ENCODE results near the gene COLEC12.
A peak's percentile ranks its signal among the peaks of the same experiment; 100 is the strongest.

The COLEC12 gene

DNA sequence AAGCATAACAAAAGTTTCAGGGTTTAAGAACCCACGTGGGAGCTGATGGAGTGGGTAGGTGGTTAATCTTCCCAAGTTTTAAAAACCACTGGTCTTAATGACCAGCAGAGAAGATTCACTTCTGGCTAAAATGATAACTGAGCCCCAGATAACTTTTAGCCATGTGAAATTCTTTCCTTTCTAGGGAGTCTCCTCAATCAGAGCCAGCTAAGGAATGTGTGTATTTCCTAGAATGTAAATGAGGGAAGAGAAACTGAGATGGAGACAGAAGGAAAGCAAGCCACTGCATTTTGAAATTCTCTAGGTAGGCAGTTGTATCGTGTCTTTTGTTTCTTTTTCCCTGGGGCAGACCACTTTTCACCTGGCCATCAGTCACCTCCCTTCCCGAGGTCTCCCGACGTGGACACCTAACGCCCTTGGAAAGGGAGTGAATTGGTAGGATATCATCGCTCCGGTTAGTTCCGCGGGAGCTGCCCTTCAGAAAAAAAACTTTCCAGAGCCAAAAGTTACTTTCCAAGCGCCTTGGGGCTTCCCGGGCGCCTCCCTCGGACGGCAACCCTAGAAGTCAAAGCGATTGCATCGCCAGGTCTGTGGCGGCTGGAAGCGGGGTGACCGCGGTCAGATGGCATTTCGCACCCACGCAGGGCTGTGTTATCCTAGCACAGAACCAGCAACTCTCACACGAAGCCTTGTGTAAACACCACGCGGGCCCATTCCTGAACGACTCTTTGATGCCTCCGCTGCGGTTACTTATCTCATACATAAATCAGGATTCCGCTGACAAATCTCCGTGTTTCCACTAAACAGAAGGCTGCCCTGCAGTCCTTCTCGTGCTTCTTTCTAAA lies 1.3 kb downstream of the COLEC12 start:
- DNase-seq (ENCODE audit: low read depth): peak; percentile 80
- no peak for TF ChIP-seq CTCF (conservative IDR thresholded peaks at IDR 0.05; ENCODE audit: control insufficient read depth, insufficient read depth, low read depth, low read length)
- H3K4me3 ChIP-seq (ENCODE audit: control insufficient read depth, low read depth, low read length): peak overlapping the region; percentile 75

GRCh38 chr18:497688-498087 lies 2.8 kb downstream of the COLEC12 start:
- H3K4me3 ChIP-seq (ENCODE audit: control insufficient read depth, low read depth, low read length): no peak overlapping the region
- TF ChIP-seq CTCF (conservative IDR thresholded peaks at IDR 0.05; ENCODE audit: control insufficient read depth, insufficient read depth, low read depth, low read length): no peak
- no peak for DNase-seq (ENCODE audit: low read depth)

DNA sequence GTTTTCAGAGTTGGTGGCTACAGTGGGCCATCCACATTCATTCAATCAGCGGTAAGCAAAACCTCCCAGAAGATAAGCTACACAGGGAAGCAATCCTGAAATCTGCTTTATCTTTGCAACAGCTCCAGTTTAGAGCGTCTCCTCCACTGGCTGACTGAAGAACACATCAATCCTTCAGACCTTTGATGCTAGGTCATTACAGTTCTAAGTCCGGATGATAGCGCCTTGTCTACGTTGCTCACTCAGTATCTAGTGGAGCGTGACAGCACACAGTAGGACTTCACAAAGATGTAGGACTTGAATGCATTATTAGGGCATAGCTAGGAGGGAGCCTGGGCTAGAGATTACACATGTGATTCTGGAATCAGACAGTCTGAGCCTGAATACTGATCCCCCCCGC lies 5.0 kb downstream of the COLEC12 start:
- no peak overlapping the region for H3K4me3 ChIP-seq (ENCODE audit: control insufficient read depth, low read depth, low read length)
- no peak for DNase-seq (ENCODE audit: low read depth)
- no peak for TF ChIP-seq CTCF (conservative IDR thresholded peaks at IDR 0.05; ENCODE audit: control insufficient read depth, insufficient read depth, low read depth, low read length)

DNA sequence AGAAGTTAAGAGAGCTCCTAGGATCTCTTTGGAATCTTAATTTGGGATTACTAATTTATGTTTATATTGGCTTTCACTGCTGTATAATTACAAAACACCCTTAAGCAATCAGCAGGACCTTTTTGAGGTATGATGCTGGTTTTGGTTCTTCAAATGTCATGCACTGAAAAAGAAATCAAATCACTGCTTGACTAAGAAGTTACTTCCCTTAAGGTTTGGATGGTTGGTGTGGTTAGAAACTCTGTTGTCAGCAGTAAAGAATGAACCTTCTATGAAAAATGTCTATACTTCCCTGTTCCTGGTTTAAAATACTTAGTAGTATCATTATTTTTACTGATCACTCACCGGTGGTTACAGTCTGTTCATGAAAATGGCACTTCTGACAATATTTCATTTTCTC lies 5.5 kb downstream of the COLEC12 start:
- TF ChIP-seq CTCF (conservative IDR thresholded peaks at IDR 0.05; ENCODE audit: control insufficient read depth, insufficient read depth, low read depth, low read length): no peak
- DNase-seq (ENCODE audit: low read depth): peak; percentile 67
- no peak overlapping the region for H3K4me3 ChIP-seq (ENCODE audit: control insufficient read depth, low read depth, low read length)

- H3K4me3 ChIP-seq (ENCODE audit: control insufficient read depth, low read depth, low read length): no peak overlapping the region
- DNase-seq (ENCODE audit: low read depth): peak; percentile 89
- TF ChIP-seq CTCF (conservative IDR thresholded peaks at IDR 0.05; ENCODE audit: control insufficient read depth, insufficient read depth, low read depth, low read length): no peak
Measured at GRCh38 chr18:493986-494983, 6.2 kb downstream of the COLEC12 start.

- no peak for TF ChIP-seq CTCF (conservative IDR thresholded peaks at IDR 0.05; ENCODE audit: control insufficient read depth, insufficient read depth, low read depth, low read length)
- peak; percentile 50 for DNase-seq (ENCODE audit: low read depth)
- H3K4me3 ChIP-seq (ENCODE audit: control insufficient read depth, low read depth, low read length): no peak overlapping the region
Measured at GRCh38 chr18:492451-492850, 8.1 kb downstream of the COLEC12 start.

All from fibroblast of mammary gland (primary cell).